ENCODE results near the gene DHRS4. TPM values are rescaled to one million over a fixed set of nuclear protein-coding genes. Genes with fewer than 3 reads are reported as not detected.
"Not testable (repeated sequence)": the region's sequence is repeated elsewhere in the genome, so short reads cannot be mapped to it uniquely, and the experiment has no call there.

The DHRS4 gene
- total RNA-seq, 1 donor from 2014 or later = 29.7 TPM

DNA sequence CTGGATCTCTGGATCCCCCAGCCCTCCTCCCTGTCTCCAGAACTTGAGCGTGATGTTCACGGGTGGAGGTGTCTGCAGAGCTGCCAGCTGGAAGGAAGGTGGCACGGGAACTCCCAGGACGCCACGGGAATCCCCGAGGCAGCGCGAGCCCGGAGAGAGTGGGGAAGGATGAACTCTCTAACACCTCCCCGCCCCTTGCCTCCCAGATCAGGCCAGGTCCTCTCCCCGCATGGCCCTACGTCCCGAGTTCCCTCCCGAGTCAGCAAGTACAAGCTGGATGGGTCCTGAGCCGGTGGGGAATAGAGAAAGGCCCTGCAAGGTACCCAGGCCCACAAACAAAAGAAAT is 52.9 kb downstream of the DHRS4 start:
- intact Hi-C loops (cut with DNase I); DNase-seq (ENCODE audit: missing footprints): not testable (repeated sequence)
- ATAC-seq = peak; percentile 55

GRCh38 chr14:24006817-24007652 is 53.5 kb downstream of the DHRS4 start:
- peak; percentile 97 for ATAC-seq
- intact Hi-C loops (cut with DNase I) = not testable (repeated sequence)
- DNase-seq (ENCODE audit: missing footprints) = peak; percentile 84

DNA sequence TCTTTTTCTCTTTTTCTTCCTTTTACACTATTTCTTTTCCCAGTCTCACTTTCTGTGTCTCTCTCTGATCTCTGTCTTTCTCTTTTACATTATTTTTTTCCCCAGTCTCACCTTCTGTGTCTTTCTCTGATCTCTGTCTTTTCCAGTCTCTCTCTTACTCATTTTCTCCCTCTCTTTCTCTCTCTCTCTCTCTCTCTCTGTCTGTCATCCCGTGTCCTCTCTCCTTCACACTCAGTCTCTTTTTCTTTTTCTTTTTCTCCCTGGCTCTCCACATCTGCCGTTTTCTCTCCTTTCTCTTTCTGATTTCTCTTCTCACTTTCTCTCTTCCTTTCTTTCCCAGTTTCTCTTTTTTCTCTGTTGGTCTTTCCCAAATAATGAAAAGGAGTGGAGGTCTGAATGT is 57.5 kb downstream of the DHRS4 start:
- DNase-seq (ENCODE audit: missing footprints) = no peak
- ATAC-seq = no peak
- intact Hi-C loops (cut with DNase I) = no loop called here

DNA sequence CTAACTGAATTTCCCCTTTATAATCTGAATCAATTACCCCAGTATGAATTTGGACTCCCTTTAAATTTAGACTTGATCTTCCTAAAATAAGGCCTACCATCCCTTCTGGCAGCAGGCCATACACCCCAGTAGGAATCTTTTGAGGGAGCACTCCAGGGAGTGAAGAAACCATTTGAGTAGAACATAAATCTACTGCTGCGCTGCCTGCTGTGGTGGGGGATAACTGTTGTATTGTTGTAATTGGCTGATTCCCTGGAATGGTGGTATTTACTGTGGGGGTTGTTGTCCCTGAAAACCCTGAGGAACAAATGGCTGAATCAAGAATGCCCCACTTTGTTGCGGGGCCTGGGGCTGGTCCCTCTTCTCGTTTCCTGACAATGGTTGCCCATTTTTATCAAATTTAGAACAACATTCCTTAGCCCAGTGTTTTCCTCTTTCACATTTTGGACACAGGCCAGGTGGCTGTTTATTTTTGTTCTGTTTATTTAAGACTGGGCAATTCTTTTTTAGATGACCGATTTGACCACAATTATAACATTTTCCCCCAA is 59.2 kb downstream of the DHRS4 start:
- DNase-seq (ENCODE audit: missing footprints); ATAC-seq; intact Hi-C loops (cut with DNase I): not testable (repeated sequence)

DNA sequence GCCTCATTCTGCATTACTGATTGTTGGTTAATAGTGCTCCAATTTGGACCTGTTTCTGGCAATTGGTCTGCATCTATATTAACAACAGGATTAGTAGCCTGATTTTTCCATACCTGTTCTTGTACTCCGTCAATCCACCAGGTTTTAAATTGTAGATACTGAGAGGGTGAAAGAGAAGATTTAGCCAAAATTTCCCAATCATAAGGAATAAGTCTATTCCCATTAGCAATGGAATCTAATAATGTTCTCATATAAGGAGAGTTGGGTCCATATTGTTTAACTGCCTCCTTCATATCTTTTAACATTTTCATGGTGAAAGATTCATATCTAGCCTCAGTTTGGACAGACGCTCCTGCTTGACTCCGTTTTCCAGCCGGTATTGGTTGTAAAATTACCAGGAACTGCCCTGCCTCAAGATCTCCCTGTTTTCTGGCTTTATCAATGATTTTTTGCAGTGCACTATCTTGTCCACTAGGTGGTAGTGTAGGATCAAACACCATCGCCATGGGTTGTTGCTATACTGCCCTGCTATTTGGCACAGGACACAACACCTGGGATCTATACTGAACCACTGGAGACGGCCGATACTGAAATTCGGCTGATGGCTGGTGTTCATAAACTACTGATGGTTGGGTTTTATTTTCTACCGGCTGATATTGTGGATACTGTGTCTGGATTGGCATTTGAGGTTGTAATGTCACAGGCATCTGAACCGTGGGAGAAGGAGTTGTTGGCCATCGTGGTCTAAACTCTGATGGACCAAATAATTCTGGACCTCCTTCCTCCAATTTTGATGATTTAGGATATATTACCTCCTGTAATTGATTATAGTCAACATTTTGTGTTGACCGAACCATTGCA is 60.3 kb downstream of the DHRS4 start:
- ATAC-seq (peak; percentile 86), DNase-seq (ENCODE audit: missing footprints) (no peak)
- intact Hi-C loops (cut with DNase I) = loop anchor here (1.0 kb wide), 1 partner anchor 76 kb away; no protein-coding TSS in a partner anchor

DNA sequence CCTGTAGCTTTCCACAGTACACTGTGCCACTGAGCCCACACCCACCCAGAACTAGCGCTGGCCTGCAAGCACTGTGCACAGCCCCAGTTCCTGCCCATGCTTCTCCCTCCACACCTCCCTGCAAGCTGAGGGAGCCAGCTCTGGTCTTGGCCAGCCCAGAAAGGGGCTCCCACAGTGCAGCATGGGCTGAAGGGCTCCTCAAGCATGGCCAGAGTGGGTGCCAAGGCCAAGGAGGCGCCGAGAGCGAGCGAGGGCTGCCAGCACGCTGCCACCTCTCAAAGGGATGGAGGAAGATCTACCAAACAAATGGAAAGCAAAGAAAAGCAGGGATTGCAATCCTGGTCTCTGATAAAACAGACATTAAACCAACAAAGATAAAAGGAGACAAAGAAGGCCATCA is 62.2 kb downstream of the DHRS4 start:
- intact Hi-C loops (cut with DNase I); ATAC-seq; DNase-seq (ENCODE audit: missing footprints): not testable (repeated sequence)

Other genes with a start within 250 kb of the DHRS4 start
- gene DHRS4L2, start 35.2 kb downstream of the DHRS4 start, total RNA-seq = 16.3 TPM
- gene CARMIL3, start 98.2 kb downstream of the DHRS4 start, total RNA-seq = 0.08 TPM
- not detected for gene CPNE6, start 117.8 kb downstream of the DHRS4 start, total RNA-seq
- gene PCK2, start 140.5 kb downstream of the DHRS4 start, total RNA-seq = 4.3 TPM
- gene DCAF11, start 161.0 kb downstream of the DHRS4 start, total RNA-seq = 84.7 TPM
- gene NRL, start 161.2 kb downstream of the DHRS4 start, total RNA-seq = 1.8 TPM
- gene FITM1, start 176.9 kb downstream of the DHRS4 start, total RNA-seq = 129 TPM
- gene PSME1, start 182.4 kb downstream of the DHRS4 start, total RNA-seq = 140 TPM
- 14.6 TPM for gene EMC9, start 187.8 kb downstream of the DHRS4 start, total RNA-seq
- gene PSME2, start 192.8 kb downstream of the DHRS4 start, total RNA-seq = 109 TPM
- gene RNF31, start 193.7 kb downstream of the DHRS4 start, total RNA-seq = 33.4 TPM
- gene IRF9, start 207.5 kb downstream of the DHRS4 start, total RNA-seq = 30.5 TPM
- 2.4 TPM for gene REC8, start 218.3 kb downstream of the DHRS4 start, total RNA-seq
- gene IPO4, start 235.0 kb downstream of the DHRS4 start, total RNA-seq = 10.5 TPM
- 23.2 TPM for gene TM9SF1, start 241.7 kb downstream of the DHRS4 start, total RNA-seq